Activated T-cell treated with anti-CD3 and anti-CD28 coated beads, Interleukin-2, amount 50 U/mL, for 48 hours (primary cell): Measurements from ENCODE around the gene SDCBP2.

Source experiments
- DNase-seq, 2 experiments: peaks; one replicate each; pipeline ENCODE4 v3.0.0-alpha.2; 2020

Gene SDCBP2, protein sequence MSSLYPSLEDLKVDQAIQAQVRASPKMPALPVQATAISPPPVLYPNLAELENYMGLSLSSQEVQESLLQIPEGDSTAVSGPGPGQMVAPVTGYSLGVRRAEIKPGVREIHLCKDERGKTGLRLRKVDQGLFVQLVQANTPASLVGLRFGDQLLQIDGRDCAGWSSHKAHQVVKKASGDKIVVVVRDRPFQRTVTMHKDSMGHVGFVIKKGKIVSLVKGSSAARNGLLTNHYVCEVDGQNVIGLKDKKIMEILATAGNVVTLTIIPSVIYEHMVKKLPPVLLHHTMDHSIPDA

DNA sequence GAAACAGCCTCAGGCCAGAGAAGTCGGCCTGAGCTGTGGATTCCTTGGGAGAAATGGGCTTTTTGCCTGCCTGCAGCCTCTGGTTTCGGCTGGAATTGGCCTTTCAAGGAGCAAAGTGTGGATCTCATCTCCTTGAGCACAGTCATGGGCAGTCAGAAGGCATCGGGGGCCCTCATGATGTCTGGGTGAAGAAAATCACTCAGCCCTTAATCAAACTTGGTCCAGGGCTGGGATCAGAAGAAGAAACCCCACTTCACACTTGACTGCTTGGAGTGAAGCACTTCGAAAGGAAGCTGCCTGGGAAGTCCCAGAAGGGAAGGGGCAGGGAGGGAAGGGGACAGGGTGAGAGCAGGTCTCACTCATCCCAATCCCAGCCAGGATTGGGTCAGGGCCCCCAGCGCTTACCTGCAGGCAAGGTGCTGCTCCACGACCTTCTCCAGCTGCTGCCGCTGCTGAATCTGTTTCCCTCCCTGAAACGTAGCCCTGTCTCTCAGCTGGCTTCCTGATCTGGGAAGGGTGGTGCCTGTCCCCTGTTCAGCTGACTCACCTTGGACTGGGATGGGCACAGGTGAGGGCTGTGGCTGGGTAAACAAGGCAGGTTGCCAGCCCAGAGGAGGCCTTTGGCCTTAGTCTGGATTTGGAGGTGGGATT is at the start of gene SDCBP2:
SDCBP2 (minus strand) TSS at position 460 of the 651 bp plus-strand sequence. CDS start 8,723 bp downstream, outside the sequence.
- peak; percentile 12 to 13 for DNase-seq

DNA sequence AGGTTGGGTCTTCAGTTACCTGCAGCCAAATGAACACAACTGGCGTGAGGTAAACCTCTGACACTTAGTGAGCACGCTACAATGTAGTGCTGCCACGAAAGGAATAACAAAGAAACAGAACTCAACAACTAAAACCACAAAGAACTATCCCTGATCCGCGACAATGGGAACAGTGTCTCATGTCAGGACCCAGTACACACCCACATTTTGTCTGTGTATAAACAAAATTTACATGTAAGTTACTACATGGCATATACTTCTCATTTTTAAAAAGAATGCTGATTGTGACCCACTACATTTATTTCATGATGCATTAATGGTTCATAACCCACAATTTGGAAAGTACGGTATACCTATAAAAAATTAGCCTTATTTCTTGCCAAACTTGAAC is 49.8 kb upstream of the SDCBP2 start:
- no peak for DNase-seq

- DNase-seq: peak; percentile 42 to 50
Observed at GRCh38 chr20:1377984-1378734, 49.2 kb upstream of the SDCBP2 start.

DNA sequence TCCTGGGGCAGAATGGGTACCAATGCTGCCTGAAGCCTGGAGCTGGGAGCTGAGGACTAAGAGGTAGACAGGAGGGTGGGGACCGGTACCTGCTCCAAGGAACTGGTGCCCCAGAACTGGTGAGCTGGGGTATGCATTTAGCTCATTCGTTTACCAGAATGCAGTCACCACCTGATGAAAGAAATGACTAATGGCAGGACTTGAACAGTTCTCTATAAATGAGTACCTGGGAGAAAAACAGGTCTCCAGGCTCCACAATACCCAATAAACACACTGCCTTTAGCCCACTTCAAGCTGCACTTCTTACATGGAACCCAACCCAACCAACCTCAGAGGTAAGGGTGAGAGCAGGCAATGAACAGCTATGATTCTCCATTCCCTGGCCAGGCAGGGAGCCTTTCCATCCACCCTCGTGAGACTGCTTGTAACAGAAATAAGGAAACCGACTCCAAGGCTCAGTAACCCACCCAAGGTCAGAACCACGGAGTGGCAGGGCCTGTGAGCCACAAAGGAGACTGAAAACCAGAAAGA is 48.5 kb upstream of the SDCBP2 start:
- peak; percentile 60 to 66 for DNase-seq

DNA sequence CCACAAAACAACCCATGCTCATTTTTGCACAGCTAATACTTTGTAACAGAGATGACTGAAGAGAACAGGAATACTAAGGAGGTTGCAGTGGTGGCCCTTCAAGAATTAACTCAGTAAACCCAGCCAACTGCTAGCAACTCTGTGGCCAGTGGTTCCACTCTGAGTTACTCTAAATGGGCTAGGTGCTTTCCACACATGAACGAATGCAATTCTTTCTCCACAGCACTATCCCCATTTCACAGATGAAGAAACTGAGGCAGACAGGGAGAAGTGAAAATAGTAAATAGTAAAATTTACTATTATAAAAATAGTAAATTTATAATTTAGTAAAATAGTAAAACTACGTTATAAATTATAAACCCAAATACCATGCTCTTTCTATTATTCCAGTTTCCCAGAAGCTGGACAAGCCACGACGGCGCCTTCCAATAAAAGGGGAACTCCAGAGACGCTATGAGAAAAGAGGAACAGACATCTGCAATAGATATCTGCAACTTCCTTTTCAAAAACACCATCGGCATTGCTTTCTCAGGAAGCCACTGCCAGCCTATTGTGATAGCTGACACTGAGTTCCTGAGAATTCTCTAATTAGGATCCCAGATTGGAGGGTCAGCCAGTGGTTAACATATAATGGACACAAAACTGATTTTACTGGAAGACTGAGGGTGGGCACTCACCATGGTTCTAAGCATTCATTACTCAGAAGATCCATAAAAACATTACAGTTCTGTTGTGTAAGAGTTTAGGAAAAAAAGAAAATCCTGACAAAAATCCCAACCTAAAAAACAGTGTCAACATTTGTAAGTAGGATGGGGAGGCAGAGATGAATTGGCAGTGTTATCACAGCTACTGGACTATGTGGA is 47.7 kb upstream of the SDCBP2 start:
- DNase-seq: no peak

DNA sequence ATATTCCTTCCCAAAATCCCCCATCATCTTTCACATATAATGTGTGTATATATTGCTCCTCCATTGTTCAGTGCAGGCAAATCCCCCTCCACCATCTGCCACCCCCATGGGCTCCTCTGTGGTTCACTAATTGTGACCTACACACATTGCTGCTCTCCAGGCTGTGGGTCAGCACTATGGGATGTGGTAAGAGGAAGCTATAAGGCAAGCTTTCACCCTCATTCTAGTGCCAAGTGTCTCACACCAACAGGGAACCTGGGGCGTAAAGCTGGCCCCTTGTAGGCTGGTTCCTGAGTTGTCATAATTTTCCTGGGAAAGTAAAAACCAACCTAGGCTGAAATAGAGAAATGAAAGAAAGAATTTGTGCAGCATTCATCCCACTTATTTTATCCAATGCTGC is 47.1 kb upstream of the SDCBP2 start:
- DNase-seq: no peak

DNA sequence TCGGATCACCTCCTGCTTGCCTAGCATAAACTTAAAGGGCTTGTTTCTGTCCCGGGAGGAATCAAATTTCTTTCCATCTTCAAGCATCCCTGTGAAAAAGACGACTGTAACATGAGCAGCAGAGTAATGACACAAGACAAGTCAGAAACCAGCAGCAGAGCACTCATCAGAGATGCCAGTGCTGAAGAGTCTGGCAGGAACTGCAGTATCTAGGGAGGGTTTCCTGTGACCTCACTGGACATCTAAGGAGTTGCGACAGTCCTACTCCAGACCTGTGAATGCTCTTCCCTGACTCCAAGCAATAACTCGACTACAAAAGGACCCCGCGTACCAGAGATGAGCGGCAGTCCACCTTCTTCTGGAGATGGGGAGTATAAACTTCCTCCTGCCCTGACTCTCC is 46.6 kb upstream of the SDCBP2 start:
- DNase-seq: no peak

- DNase-seq: no peak
Observed at GRCh38 chr20:1374246-1374645, 45.3 kb upstream of the SDCBP2 start.

GRCh38 chr20:1373614-1374013 is 44.7 kb upstream of the SDCBP2 start:
- DNase-seq: peak in 1 of 2 experiments; percentile 7

GRCh38 chr20:1373036-1373435 is 44.1 kb upstream of the SDCBP2 start:
- no peak for DNase-seq

GRCh38 chr20:1371830-1372539 is 43.0 kb upstream of the SDCBP2 start:
- DNase-seq: no peak

- no peak for DNase-seq
Observed at GRCh38 chr20:1371202-1371782, 42.4 kb upstream of the SDCBP2 start.

- no peak for DNase-seq
Observed at GRCh38 chr20:1370548-1371110, 41.7 kb upstream of the SDCBP2 start.

GRCh38 chr20:1369970-1370369 is 41.0 kb upstream of the SDCBP2 start:
- no peak for DNase-seq

- DNase-seq: no peak
Observed at GRCh38 chr20:1368448-1369199, 39.7 kb upstream of the SDCBP2 start.

GRCh38 chr20:1367479-1367878 is 38.5 kb upstream of the SDCBP2 start:
- no peak for DNase-seq

GRCh38 chr20:1364106-1364505 is 35.2 kb upstream of the SDCBP2 start:
- DNase-seq: no peak

DNA sequence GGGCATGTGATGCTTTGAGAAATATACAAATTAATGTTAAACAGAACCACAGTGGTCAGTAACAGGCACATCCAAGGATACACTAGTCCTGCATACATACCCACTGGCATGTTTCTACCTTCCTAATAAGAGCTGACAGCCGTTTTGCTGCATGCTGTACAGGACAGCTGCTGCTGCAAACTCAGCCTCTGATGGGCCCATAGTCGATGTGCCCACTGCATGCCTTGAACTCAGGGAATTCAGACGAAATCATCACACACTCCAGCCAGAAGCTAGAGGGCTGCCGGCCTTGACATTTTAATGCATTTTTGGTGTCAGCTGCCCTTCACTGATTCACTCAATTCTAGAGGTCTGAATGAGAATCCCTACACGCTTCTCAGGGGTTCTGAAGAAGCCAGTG is 34.6 kb upstream of the SDCBP2 start:
- no peak for DNase-seq

- DNase-seq: peak; percentile 48 to 53
Observed at GRCh38 chr20:1362484-1362883, 33.5 kb upstream of the SDCBP2 start.

DNA sequence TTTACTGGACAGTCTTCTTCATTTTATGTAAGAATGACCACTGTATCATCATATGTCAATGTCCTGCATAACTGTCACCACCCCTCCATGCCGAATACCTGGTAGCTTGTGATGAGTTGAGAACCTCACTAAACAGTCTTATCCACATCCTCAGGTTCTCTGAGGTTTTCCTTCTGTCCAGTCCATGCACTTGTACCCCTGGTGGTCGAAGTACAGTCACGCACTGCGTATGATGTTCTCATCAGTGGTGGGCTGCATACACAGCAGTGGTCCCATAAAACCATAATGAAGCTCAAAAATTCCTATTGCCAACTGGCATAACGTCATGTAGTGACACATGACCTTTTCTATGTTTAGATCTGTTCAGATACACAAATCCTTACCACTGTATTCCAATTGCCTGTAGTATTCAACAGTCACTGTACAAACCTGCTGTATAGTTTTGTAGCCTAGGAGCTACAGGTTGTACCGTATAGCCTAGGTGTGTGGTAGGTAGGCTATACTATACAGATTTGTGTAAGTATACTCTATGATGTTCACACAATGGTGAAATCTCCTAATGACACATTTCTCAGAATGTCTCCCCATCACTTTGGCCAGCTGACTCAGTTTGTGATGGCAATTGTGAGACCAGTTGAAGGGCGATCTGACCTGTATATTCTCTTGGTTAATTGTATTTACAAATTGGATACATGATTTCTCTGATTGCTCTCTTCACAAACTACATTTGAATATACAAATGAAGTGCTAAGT is 31.3 kb upstream of the SDCBP2 start:
- DNase-seq: no peak
